H9 (cell line): ENCODE results near the gene MEF2A. TPM values are rescaled to one million over a fixed set of nuclear protein-coding genes. Genes with fewer than 3 reads are reported as not detected.

Source experiments
- DNase-seq: peaks from one replicate; pipeline ENCODE4 v3.0.0-alpha.2; 2017
- H2AFZ ChIP-seq: one replicate; pipeline ENCODE4 v1.6.1; 2013; ENCODE audit warnings: mild to moderate bottlenecking, low read length, control low read depth, moderate library complexity
- H2AK5ac ChIP-seq: 2 replicates; pipeline ENCODE4 v1.6.1; 2013; ENCODE audit warnings: low read length, control low read depth, mixed read lengths; ENCODE audit not compliant: insufficient read length
- H2BK120ac ChIP-seq: one replicate; pipeline ENCODE4 v1.6.1; 2013; ENCODE audit warnings: low read depth, mild to moderate bottlenecking, low read length, control low read depth, inconsistent platforms; ENCODE audit not compliant: poor library complexity, severe bottlenecking
- H2BK12ac ChIP-seq: 2 replicates; pipeline ENCODE4 v1.6.1; 2013; ENCODE audit warnings: low read length, control low read depth, mixed read lengths, low read depth; ENCODE audit not compliant: insufficient read length
- H2BK15ac ChIP-seq: 2 replicates; pipeline ENCODE4 v1.6.1; 2013; ENCODE audit warnings: low read depth, low read length, control low read depth
- H2BK20ac ChIP-seq: one replicate; pipeline ENCODE4 v1.6.1; 2013; ENCODE audit warnings: low read depth, mild to moderate bottlenecking, low read length, control low read depth, inconsistent platforms; ENCODE audit not compliant: poor library complexity, severe bottlenecking
- H2BK5ac ChIP-seq: 2 replicates; pipeline ENCODE4 v1.6.1; 2013; ENCODE audit warnings: low read length, control low read depth, mixed read lengths; ENCODE audit not compliant: insufficient read length
- H3K14ac ChIP-seq: 2 replicates; pipeline ENCODE4 v1.6.1; 2013; ENCODE audit warnings: low read length, control low read depth; ENCODE audit not compliant: insufficient read depth
- H3K18ac ChIP-seq: 2 replicates; pipeline ENCODE4 v1.6.1; 2013; ENCODE audit warnings: low read depth, mild to moderate bottlenecking, mixed read lengths, low read length, control low read depth; ENCODE audit not compliant: insufficient read length
- H3K23ac ChIP-seq: 2 replicates; pipeline ENCODE4 v1.6.1; 2013; ENCODE audit warnings: low read length, control low read depth, mixed read lengths, low read depth; ENCODE audit not compliant: insufficient read length
- H3K23me2 ChIP-seq: 2 replicates; pipeline ENCODE4 v1.6.1; 2013; ENCODE audit warnings: low read depth, mild to moderate bottlenecking, mixed read lengths, low read length, control low read depth; ENCODE audit not compliant: insufficient read length, poor library complexity, severe bottlenecking
- H3K27ac ChIP-seq: 2 replicates; pipeline ENCODE4 v1.5.1; 2013; ENCODE audit warnings: low read length, control low read depth, mixed read lengths, low read depth; ENCODE audit not compliant: insufficient read length
- H3K27me3 ChIP-seq: 2 replicates; pipeline ENCODE4 v1.6.1; 2013; ENCODE audit warnings: low read length, control low read depth, inconsistent platforms; ENCODE audit not compliant: insufficient read depth
- H3K4ac ChIP-seq: 2 replicates; pipeline ENCODE4 v1.6.1; 2013; ENCODE audit warnings: low read depth, mild to moderate bottlenecking, control low read depth, inconsistent platforms, low read length, moderate library complexity
- H3K4me1 ChIP-seq: 2 replicates; pipeline ENCODE4 v1.6.1; 2013; ENCODE audit warnings: low read length, control low read depth, inconsistent platforms; ENCODE audit not compliant: insufficient read depth
- H3K4me2 ChIP-seq: 2 replicates; pipeline ENCODE4 v1.6.1; 2013; ENCODE audit warnings: low read length, control low read depth, mixed read lengths; ENCODE audit not compliant: insufficient read length, insufficient read depth
- H3K56ac ChIP-seq: 2 replicates; pipeline ENCODE4 v1.6.1; 2013; ENCODE audit warnings: low read depth, mild to moderate bottlenecking, mixed read lengths, low read length, control low read depth; ENCODE audit not compliant: insufficient read length
- H3K79me1 ChIP-seq: 2 replicates; pipeline ENCODE4 v1.6.1; 2013; ENCODE audit warnings: low read depth, mild to moderate bottlenecking, moderate library complexity, low read length, control low read depth, inconsistent platforms; ENCODE audit not compliant: insufficient read depth, poor library complexity, severe bottlenecking
- H3K79me2 ChIP-seq: 2 replicates; pipeline ENCODE4 v1.6.1; 2013; ENCODE audit warnings: low read length, control low read depth, inconsistent platforms; ENCODE audit not compliant: insufficient read depth
- H3K9ac ChIP-seq: 2 replicates; pipeline ENCODE4 v1.6.1; 2013; ENCODE audit warnings: low read length, control low read depth, mixed read lengths; ENCODE audit not compliant: insufficient read length; ENCODE audit errors: extremely low read depth
- H3K9me3 ChIP-seq: one replicate; pipeline ENCODE4 v1.6.1; 2013; ENCODE audit warnings: low read depth, low read length, inconsistent platforms; ENCODE audit not compliant: control insufficient read depth
- H3T11ph ChIP-seq: one replicate; pipeline ENCODE4 v1.6.1; 2013; ENCODE audit warnings: mild to moderate bottlenecking, low read length, control low read depth, inconsistent platforms
- H4K20me1 ChIP-seq: one replicate; pipeline ENCODE4 v1.6.1; 2013; ENCODE audit not compliant: control insufficient read depth, insufficient read length, insufficient read depth
- H4K5ac ChIP-seq: 2 replicates; pipeline ENCODE4 v1.6.1; 2013; ENCODE audit warnings: low read depth, mild to moderate bottlenecking, mixed read lengths, low read length, control low read depth; ENCODE audit not compliant: insufficient read length
- H4K8ac ChIP-seq: replicated peaks from 2 replicates; pipeline ENCODE4 v1.6.1; 2013; ENCODE audit warnings: low read length, control low read depth, mixed read lengths, low read depth; ENCODE audit not compliant: insufficient read length
- H4K91ac ChIP-seq: 2 replicates; pipeline ENCODE4 v1.6.1; 2013; ENCODE audit warnings: low read depth, mild to moderate bottlenecking, moderate library complexity, mixed read lengths, low read length, control low read depth; ENCODE audit not compliant: insufficient read length
- H3K27ac Mint-ChIP-seq, 3 experiments: 2 replicates in 2 of 3; 3 replicates in 1 of 3; pipeline ENCODE4 v1.8.0; 2020 to 2021; ENCODE audit warnings: mixed read lengths in 3 of 3, mild to moderate bottlenecking in 1 of 3, moderate library complexity in 1 of 3
- H3K27me3 Mint-ChIP-seq: 2 replicates; pipeline ENCODE4 v1.8.0; 2021; ENCODE audit warnings: low read depth, mild to moderate bottlenecking, moderate library complexity, mixed read lengths
- H3K36me3 Mint-ChIP-seq, 3 experiments: 2 replicates in 2 of 3; 3 replicates in 1 of 3; pipeline ENCODE4 v1.8.0; 2020 to 2021; ENCODE audit warnings: low read depth in 3 of 3, mixed read lengths in 3 of 3; ENCODE audit not compliant: insufficient read depth in 1 of 3
- H3K4me1 Mint-ChIP-seq, 2 experiments: 2 replicates each; pipeline ENCODE4 v1.8.0; 2020; ENCODE audit warnings: mixed read lengths in 2 of 2
- H3K4me3 Mint-ChIP-seq, 2 experiments: 2 replicates in 1 of 2; 3 replicates in 1 of 2; pipeline ENCODE4 v1.8.0; 2020 to 2021; ENCODE audit warnings: mild to moderate bottlenecking in 2 of 2, mixed read lengths in 2 of 2, moderate library complexity in 1 of 2
- H3K9me3 Mint-ChIP-seq, 2 experiments: 2 replicates in 1 of 2; 3 replicates in 1 of 2; pipeline ENCODE4 v1.8.0; 2020; ENCODE audit warnings: mild to moderate bottlenecking in 2 of 2, mixed read lengths in 2 of 2, moderate library complexity in 1 of 2
- WGBS: extraction: QIAGEN DNeasy Blood & Tissue Kit; methylation state at CpG from one replicate; pipeline ENCODE4 v1.1.7; 2013; ENCODE audit warnings: missing lambda C conversion rate, low lambda C conversion rate, mixed read lengths; ENCODE audit not compliant: insufficient read length; ENCODE audit errors: extremely low coverage; 5-methylcytosine and 5-hydroxymethylcytosine counted together
- total RNA-seq: library from RNA; stranded (reverse); gene quantifications from 2 replicates; pipeline ENCODE4 v1.2.1, GENCODE V29; 2021
- TF ChIP-seq, protein P1 (sequence below): fragments of 200-600 bp; sonication (generic); conservative IDR thresholded peaks from 3 replicates; pipeline ENCODE4 v1.8.0; 2021; ENCODE audit warnings: antibody characterized with exemption, mild to moderate bottlenecking

MEF2A gene
- total RNA-seq, 1 experiment from 2014 or later: 20.7 TPM

DNA sequence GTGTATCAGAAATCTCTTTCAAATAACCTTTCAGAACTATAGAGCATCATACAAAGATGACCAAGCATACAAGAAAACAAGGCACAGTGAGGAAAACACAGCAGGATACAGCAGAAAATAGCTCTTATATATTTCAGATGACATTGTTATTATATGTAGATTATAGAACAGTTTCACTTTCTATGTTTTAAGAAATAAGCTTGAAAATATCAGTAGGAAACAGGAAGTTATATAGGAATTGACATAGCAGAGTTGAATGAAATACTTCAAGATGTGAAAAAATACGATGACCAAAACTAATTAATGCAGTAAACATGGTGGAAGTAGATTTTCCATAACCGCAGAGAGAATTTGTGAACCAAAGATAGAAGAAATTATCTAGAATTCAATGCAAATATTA is 92.2 kb downstream of the MEF2A start:
- Histone ChIP-seq H3K27ac (no peak overlapping the region), H2AK5ac (no peak overlapping the region), H3K4me2 (no peak overlapping the region), H3K9me3 (no peaks in the 10 kb centered on the region), H3K4me1 (no peaks in the 10 kb centered on the region), H3K23ac (no peak overlapping the region), H2BK15ac (no peak overlapping the region), H3K9ac (no peak overlapping the region), H3T11ph (no peak overlapping the region), H2BK5ac (no peak overlapping the region), H2AFZ (no peak overlapping the region), H2BK12ac (no peak overlapping the region), H3K27me3 (no peaks in the 10 kb centered on the region), H4K91ac (no peak overlapping the region), H2BK120ac (no peak overlapping the region), H4K5ac (no peak overlapping the region), H4K20me1 (no peaks in the 10 kb centered on the region), H3K79me1 (no peaks in the 10 kb centered on the region), H3K18ac (no peak overlapping the region), H3K56ac (no peak overlapping the region), H2BK20ac (no peak overlapping the region), H3K4ac (no peak overlapping the region), H3K14ac (no peak overlapping the region), H4K8ac (no peak overlapping the region), H3K23me2 (no peaks in the 10 kb centered on the region), H3K79me2 (no peaks in the 10 kb centered on the region)
- TF ChIP-seq, protein P1, sequence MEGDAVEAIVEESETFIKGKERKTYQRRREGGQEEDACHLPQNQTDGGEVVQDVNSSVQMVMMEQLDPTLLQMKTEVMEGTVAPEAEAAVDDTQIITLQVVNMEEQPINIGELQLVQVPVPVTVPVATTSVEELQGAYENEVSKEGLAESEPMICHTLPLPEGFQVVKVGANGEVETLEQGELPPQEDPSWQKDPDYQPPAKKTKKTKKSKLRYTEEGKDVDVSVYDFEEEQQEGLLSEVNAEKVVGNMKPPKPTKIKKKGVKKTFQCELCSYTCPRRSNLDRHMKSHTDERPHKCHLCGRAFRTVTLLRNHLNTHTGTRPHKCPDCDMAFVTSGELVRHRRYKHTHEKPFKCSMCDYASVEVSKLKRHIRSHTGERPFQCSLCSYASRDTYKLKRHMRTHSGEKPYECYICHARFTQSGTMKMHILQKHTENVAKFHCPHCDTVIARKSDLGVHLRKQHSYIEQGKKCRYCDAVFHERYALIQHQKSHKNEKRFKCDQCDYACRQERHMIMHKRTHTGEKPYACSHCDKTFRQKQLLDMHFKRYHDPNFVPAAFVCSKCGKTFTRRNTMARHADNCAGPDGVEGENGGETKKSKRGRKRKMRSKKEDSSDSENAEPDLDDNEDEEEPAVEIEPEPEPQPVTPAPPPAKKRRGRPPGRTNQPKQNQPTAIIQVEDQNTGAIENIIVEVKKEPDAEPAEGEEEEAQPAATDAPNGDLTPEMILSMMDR: no peak
- no peaks in the 10 kb centered on the region for H3K4me1 Mint-ChIP-seq
- H3K27me3 Mint-ChIP-seq: no peaks in the 10 kb centered on the region
- H3K36me3 Mint-ChIP-seq: no peaks in the 10 kb centered on the region
- H3K27ac Mint-ChIP-seq: no peak overlapping the region
- WGBS: no CpG with 5 or more reads among the region's 2 CpGs
- H3K9me3 Mint-ChIP-seq: no peaks in the 10 kb centered on the region
- no peak overlapping the region for H3K4me3 Mint-ChIP-seq
- no peak for DNase-seq
